Caki2 (cell line): Measurements from ENCODE around the gene AARS2. TPM values are rescaled to one million over a fixed set of nuclear protein-coding genes. Genes with fewer than 3 reads are reported as not detected.

Experiments
- DNase-seq: peaks from one replicate; pipeline ENCODE4 v3.0.0-alpha.2; 2015; ENCODE audit warnings: low read depth
- in situ Hi-C: cut with HindIII; loops from 2 replicates; pipeline ENCODE4 v1.10.0; 2016; ENCODE audit warnings: low sequenced_read_pairs, low pct_unique_long_range_greater_than_20kb, mixed read lengths
- total RNA-seq: library from RNA; depleted of rRNA; stranded (reverse); fragments of >200 nt; shearing (Covaris generic); gene quantifications from 2 replicates; pipeline ENCODE4 v1.2.3, GENCODE V29; 2014; ENCODE audit warnings: low replicate concordance

The AARS2 gene
- total RNA-seq, 1 experiment from 2014 or later = 23.9 TPM

- peak; percentile 17 for DNase-seq
- in situ Hi-C loops = no loop called here
These were observed 43.8 kb downstream of the AARS2 start for GRCh38 chr6:44269178-44269920.

- in situ Hi-C loops = no loop called here
These were observed 45.0 kb downstream of the AARS2 start for GRCh38 chr6:44268095-44268628.

GRCh38 chr6:44267252-44267651 is 45.9 kb downstream of the AARS2 start:
- no peak for DNase-seq
- in situ Hi-C loops = no loop called here

More at GRCh38 chr6:44268095-44268628, 45.0 kb downstream of the AARS2 start:
- DNase-seq = peak; percentile 39

- DNase-seq = no peak
- in situ Hi-C loops = no loop called here
These were observed 46.8 kb downstream of the AARS2 start for GRCh38 chr6:44266347-44266746.

- in situ Hi-C loops = no loop called here
- DNase-seq = no peak
These were observed 47.4 kb downstream of the AARS2 start for GRCh38 chr6:44265722-44266233.

- in situ Hi-C loops = no loop called here
- peak; percentile 80 for DNase-seq
These were observed 48.0 kb downstream of the AARS2 start, which contains the start of gene NFKBIE for GRCh38 chr6:44265007-44265721. TSS of gene NFKBIE (minus strand) at chr6:44265551. CDS start at chr6:44265346, 205 bp downstream.

GRCh38 chr6:44264154-44265006 is 48.8 kb downstream of the AARS2 start:
- in situ Hi-C loops = no loop called here
- DNase-seq = no peak

GRCh38 chr6:44263354-44264100 is 49.6 kb downstream of the AARS2 start:
- peak; percentile 60 for DNase-seq
- in situ Hi-C loops = no loop called here

- DNase-seq = no peak
- in situ Hi-C loops = no loop called here
These were observed 50.4 kb downstream of the AARS2 start for GRCh38 chr6:44262467-44263353.

- DNase-seq = no peak
- in situ Hi-C loops = no loop called here
These were observed 51.6 kb downstream of the AARS2 start for GRCh38 chr6:44261581-44261980.

- DNase-seq = no peak
- in situ Hi-C loops = no loop called here
These were observed 52.5 kb downstream of the AARS2 start for GRCh38 chr6:44260451-44261297.

- in situ Hi-C loops = no loop called here
- DNase-seq = no peak
These were observed 53.1 kb downstream of the AARS2 start for GRCh38 chr6:44260011-44260410.

- in situ Hi-C loops = no loop called here
- no peak for DNase-seq
These were observed 54.2 kb downstream of the AARS2 start for GRCh38 chr6:44258921-44259320.

GRCh38 chr6:44258325-44258863 is 54.8 kb downstream of the AARS2 start:
- in situ Hi-C loops = no loop called here

GRCh38 chr6:44257753-44258324 is 55.3 kb downstream of the AARS2 start:
- DNase-seq = no peak
- in situ Hi-C loops = no loop called here

More at GRCh38 chr6:44258325-44258863, 54.8 kb downstream of the AARS2 start:
- no peak for DNase-seq
